Activated CD8-positive, alpha-beta memory T cell treated with anti-CD3 and anti-CD28 coated beads, Interleukin-2, amount 50 U/mL, for 1 hour (primary cell): ENCODE results near the gene ERC2.

ENCODE experiments used
- DNase-seq: peaks from one replicate; pipeline ENCODE4 v3.0.0-alpha.2; 2020; ENCODE audit errors: extremely low read depth

Gene ERC2

DNA sequence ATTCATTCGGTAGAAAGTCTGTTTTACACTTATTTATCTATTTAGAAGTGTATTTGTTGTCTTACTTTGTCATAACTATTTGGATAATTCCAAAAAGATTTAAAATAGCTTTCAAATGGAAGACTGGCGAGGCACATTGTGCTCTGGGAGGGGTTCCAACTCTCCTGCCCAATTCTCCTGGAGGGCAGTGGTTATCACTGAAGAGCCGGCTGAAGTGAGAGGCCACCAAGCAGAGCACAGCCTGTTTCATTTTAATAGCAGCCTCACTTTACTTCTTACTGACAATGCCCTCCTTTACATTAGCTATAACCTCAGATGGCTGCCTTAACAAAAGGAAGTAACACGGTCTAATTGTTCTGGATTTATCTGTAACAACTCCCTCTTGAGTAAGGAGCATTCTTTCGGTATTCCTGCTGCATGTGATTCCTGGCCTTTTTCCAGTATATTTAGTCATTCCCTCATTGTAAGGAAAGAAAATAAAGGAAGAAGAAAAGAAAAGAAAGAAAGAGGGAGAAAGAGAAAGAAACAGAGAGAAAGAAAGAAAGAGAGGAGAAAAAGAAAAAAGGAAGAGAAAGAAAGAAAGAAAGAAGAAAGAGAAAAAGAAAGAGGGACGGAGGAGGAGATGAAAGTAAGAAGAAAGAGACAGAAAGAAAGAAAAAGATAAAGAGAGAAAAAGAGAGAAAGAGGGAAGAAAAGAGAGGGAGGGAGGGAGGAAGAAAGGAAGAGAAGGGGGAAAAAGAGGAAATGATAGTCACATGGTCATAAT is 641.4 kb downstream of the ERC2 start:
- DNase-seq: no peak

DNA sequence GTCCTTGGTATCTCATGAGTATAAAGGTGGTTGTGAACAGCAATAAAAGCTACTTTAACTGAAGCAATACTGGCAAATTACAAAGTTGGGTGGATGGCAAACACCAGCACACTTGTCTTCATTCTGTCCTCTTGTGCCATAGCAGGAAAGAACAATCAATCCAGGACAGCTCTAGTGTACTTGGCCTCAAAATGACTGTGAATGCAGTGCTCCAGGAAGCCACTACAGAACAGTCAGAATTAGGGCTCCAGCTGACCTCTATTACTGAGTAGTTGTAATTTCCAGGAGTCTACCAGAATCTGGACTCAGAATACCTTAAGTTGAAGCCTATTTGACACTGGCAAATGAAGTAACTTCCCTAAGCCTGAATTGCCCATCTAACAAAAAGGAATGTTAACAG is 642.2 kb downstream of the ERC2 start:
- DNase-seq: no peak

- DNase-seq: no peak
Observed at GRCh38 chr3:55824406-55824805, 643.9 kb downstream of the ERC2 start.

DNA sequence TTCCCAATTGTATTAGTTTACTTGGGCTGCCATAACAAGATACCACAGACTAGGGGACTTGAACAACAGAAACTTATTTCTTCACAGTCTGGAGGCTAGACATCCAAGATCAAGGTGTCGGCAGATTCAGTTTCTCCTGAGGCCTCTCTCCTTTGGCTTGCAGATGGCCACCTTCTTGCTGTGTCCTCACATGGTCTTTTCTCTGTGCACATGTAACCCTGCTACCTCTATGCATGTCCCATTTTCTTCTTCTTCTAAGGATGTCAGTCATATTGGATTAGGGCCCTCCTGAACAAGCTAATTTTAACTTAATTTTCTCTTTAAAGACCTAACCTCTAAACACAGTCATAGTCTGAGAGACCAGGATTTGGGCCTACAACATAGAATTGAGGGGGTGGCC is 644.4 kb downstream of the ERC2 start:
- DNase-seq: no peak

- DNase-seq: no peak
Observed at GRCh38 chr3:55823001-55823400, 645.3 kb downstream of the ERC2 start.

DNA sequence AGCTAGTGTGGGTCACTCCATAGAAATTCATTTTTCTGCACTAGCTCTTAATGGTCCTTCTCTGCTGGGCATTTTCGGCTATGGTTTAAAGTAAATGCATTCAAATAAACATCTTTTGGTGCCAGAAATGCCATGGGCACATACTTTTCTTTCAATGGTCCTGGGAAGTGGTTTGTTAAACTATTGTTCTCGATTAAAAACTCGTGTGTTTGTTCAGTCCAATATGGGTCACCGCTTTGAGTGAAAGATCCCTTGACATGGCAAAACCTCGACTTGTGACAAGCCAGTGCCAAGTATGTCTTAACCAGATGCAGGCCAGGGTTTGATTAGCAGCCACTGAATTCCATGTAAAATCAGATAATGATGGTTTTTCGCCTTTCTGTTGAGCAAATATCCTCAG is 649.3 kb downstream of the ERC2 start:
- DNase-seq: no peak

DNA sequence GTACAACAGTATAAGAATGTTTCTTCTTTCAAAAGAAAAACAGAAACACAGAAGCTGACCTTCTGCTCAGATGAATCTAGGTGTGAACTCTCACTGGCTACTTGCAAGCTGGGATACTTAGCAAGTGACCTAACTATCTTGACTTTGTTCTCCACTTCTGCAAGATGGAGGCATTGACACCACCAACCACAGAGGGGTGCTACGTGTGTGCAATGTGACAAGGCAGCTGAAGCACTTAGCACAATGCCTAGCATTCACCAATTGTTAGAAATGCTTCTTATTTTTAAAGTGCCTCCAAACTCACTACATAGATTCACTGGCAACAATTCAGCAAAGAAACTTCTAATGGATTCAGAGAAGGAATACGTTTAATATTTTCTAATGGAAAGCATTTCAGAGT is 649.8 kb downstream of the ERC2 start:
- no peak for DNase-seq

GRCh38 chr3:55816794-55817576 is 651.3 kb downstream of the ERC2 start:
- no peak for DNase-seq

- DNase-seq: no peak
Observed at GRCh38 chr3:55815262-55815661, 653.0 kb downstream of the ERC2 start.

DNA sequence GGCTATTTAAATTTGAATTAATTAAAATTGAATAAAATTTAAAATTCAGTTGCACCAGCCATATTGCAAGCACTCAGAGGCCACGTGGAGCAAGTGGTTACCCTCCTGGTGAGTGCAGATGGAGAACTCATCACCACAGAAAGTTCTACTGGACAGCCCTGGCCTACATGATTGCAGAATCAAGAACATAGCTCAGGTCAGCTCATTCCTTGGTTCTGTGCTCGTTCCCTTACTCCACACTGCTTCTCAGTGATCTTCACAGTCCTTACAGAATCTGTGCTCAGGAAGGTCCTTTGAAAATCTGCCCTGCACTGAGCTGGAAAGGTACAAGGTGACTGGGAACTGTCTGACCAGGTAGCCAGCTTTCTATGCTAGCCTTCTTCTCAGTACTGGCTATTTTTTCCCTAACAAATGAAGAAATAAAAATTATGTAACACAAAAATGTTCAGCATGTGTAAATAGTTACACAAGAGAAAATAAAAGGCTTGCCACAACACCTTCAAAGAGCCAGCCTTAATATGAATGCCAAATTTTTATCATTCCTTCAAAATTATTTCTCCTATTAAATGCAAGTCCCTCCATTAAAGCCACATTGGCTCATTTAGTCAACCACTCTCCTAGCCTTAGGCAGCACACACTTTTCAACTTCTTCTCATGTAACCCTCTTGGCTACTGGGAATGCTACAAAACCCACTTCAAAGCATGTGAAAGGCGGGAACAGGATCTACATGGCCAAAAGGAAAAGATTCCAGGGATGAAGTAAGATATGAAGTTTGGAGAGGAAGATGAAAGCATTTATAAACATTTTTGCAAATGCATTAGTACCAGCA is 654.8 kb downstream of the ERC2 start:
- DNase-seq: no peak

GRCh38 chr3:55812394-55813013 is 655.8 kb downstream of the ERC2 start:
- DNase-seq: no peak

- no peak for DNase-seq
Observed at GRCh38 chr3:55807210-55807609, 661.1 kb downstream of the ERC2 start.

GRCh38 chr3:55805169-55805568 is 663.1 kb downstream of the ERC2 start:
- DNase-seq: no peak

DNA sequence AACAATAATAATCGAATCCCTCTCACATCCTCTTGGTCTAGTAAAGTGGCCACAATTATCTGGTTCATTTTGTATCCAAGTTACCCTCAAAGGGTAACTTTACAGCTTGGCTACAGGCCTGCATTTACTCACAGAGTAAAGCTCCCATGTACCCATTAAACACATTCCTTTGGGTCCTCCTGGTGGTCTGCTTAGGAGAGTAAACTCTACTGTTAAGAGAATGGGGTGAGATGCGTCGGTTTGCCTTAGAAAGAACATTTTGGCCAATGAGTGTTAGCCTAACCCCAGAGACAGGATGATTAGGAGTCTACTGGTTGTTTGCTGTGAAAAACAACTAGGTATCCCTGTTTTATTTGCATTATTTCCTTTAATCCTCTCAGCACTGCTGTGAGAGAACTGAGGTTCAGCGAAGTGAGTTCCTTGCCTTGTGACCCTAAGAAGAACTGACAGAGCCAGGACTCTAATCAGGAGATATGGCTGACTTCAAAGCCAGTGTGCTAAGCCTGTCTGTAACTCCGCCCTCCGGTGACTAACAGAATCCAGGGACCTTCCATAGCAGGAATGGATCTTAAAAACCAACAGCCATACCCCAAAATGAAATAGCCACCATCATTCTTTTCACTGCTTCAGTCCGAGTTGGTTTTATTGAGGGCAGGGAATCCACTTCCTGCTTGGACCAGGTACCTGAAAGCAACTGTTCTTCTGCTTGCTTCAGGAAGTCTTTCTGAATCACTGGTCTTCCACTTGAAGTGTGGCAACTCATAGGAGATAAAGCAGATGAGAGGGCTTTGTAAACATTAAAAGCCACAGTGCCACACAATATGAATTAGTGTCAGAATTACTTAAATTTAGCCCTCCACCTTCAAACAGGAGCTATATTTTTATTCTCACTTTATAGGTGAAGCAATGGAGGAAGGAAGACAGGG is 663.8 kb downstream of the ERC2 start:
- no peak for DNase-seq

- no peak for DNase-seq
Observed at GRCh38 chr3:55802816-55803215, 665.5 kb downstream of the ERC2 start.

- DNase-seq: no peak
Observed at GRCh38 chr3:55801676-55802075, 666.6 kb downstream of the ERC2 start.

GRCh38 chr3:55801068-55801467 is 667.2 kb downstream of the ERC2 start:
- no peak for DNase-seq

DNA sequence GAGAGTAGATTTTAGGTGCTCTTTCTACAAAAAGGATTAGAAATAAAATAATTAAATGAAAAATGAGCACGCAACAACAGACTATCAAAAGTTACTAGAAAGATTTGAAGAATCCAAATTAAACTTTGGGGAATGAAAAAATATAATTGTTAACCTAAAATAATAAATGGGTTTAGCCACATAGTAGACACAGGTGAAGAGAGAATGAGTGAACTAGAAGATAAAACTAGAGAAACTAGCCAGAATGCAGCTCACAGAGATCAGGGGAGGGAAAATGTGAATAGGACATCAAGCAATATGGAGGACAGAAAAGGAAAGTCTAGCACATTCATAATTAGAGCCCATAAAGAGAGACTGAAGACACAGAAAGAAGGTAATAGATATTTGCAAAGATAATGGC is 670.5 kb downstream of the ERC2 start:
- no peak for DNase-seq

DNA sequence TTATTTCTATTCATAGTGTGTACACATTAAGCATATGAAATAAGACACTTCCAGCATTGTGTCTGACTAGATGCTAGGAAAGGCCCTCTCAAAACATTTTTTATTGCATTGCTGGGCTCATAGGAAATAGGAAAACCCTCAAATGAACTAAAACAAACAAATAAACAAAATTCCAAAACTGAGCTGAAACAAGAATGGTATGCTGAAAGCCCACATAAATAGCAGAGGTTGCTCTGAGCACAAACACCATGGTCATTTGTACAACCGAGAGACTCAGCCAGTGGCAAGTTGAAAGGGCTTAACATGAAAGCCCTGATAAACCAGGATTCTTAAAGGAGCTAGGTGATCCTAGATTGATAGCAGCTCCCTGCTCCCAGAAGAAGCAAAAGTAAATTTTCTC is 671.2 kb downstream of the ERC2 start:
- DNase-seq: no peak

DNA sequence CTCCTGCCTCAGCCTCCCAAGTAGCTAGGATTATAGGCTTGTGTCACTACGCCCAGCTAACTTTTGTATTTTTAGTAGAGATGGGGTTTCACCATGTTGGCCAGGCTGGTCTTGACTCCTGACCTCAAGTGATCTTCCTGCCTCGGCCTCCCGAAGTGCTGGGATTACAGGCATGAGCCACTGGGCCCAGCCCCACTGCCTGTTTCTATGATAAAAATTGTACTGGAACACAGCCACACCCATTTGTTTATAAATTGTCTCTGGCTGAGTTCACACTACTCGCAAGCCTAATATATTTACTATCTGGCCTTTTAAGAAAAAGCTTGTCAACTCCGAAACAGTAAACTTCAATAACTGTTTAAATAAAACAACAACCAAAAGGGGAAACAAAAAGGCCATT is 671.7 kb downstream of the ERC2 start:
- no peak for DNase-seq

- no peak for DNase-seq
Observed at GRCh38 chr3:55795746-55796145, 672.5 kb downstream of the ERC2 start.
